RWPE1 (cell line): ENCODE data around the gene TMEM243.
A peak's percentile ranks its signal among the peaks of the same experiment; 100 is the strongest.

Experiments
- CTCF ChIA-PET: fragments of 350-600 bp; sonication (Branson Sonifier 250); formaldehyde crosslinking; extraction: SDS; loops from one replicate; lab custom pipeline; 2021; lab: Yijun Ruan, JAX
- POLR2A ChIA-PET: fragments of 400-600 bp; formaldehyde crosslinking; extraction: SDS; loops from one replicate; lab custom pipeline; 2020; ENCODE audit warnings: antibody characterized with exemption; ENCODE audit not compliant: low non-redundant PET; lab: Yijun Ruan, JAX
- DNase-seq: peaks from one replicate; pipeline ENCODE4 v3.0.0; 2012; ENCODE audit warnings: low spot score
- H3K27ac ChIP-seq: fragments of 450-650 bp; 2 replicates; pipeline ENCODE4 v1.5.1; 2017
- TF ChIP-seq, protein P1 (sequence below): fragments of 450-650 bp; conservative IDR thresholded peaks from 2 replicates; pipeline ENCODE4 v1.5.1; 2017; ENCODE audit warnings: low read depth, mild to moderate bottlenecking

The TMEM243 gene

DNA sequence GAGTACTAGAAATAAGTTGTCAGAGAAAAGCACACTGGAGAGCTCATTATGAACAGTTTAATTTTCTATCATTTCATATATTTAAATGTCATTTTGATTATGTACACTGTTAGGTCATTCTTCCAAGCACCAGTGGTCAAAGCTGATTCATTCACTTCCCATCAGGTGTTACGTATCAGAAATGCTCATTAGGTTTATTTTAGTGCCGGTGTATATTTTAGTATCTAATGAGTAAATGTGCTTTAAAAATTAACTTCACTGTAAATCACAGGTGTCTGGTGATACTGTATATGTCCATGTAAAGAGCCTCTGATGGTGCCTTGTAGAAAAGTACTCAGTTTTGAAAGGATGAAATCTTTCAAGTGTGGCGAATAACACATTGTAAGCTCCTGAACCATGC lies 63.7 kb downstream of the TMEM243 start:
- CTCF ChIA-PET, result interaction anchor here (0.6 kb wide), 1 partner anchor 1065 kb away, joined by 3 read pairs; no protein-coding TSS in a partner anchor
- DNase-seq, result no peak
- POLR2A ChIA-PET, result no interaction called here
- no peak overlapping the region for H3K27ac ChIP-seq
- TF ChIP-seq, protein P1, sequence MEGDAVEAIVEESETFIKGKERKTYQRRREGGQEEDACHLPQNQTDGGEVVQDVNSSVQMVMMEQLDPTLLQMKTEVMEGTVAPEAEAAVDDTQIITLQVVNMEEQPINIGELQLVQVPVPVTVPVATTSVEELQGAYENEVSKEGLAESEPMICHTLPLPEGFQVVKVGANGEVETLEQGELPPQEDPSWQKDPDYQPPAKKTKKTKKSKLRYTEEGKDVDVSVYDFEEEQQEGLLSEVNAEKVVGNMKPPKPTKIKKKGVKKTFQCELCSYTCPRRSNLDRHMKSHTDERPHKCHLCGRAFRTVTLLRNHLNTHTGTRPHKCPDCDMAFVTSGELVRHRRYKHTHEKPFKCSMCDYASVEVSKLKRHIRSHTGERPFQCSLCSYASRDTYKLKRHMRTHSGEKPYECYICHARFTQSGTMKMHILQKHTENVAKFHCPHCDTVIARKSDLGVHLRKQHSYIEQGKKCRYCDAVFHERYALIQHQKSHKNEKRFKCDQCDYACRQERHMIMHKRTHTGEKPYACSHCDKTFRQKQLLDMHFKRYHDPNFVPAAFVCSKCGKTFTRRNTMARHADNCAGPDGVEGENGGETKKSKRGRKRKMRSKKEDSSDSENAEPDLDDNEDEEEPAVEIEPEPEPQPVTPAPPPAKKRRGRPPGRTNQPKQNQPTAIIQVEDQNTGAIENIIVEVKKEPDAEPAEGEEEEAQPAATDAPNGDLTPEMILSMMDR, result no peak

- TF ChIP-seq, protein P1, result no peak
- ChIA-PET CTCF (interaction anchor here (0.6 to 1.1 kb wide), 2 partner anchors 12 to 65 kb away, joined by 4 to 7 read pairs; partner anchors contain the start of gene TMEM243), POLR2A (no interaction called here)
- no peak for DNase-seq
- no peak overlapping the region for H3K27ac ChIP-seq
Measured at GRCh38 chr7:87154569-87154968, 65.0 kb downstream of the TMEM243 start.

GRCh38 chr7:87154166-87154565 lies 65.4 kb downstream of the TMEM243 start:
- no peak for DNase-seq
- POLR2A ChIA-PET, result interaction anchor here (0.5 kb wide), 1 partner anchor 243 kb away, joined by 4 read pairs; no protein-coding TSS in a partner anchor
- CTCF ChIA-PET, result interaction anchor here (0.6 kb wide), 2 partner anchors 11 to 207 kb away, joined by 4 to 7 read pairs; no protein-coding TSS in a partner anchor
- TF ChIP-seq, protein P1, result no peak
- no peak overlapping the region for H3K27ac ChIP-seq

DNA sequence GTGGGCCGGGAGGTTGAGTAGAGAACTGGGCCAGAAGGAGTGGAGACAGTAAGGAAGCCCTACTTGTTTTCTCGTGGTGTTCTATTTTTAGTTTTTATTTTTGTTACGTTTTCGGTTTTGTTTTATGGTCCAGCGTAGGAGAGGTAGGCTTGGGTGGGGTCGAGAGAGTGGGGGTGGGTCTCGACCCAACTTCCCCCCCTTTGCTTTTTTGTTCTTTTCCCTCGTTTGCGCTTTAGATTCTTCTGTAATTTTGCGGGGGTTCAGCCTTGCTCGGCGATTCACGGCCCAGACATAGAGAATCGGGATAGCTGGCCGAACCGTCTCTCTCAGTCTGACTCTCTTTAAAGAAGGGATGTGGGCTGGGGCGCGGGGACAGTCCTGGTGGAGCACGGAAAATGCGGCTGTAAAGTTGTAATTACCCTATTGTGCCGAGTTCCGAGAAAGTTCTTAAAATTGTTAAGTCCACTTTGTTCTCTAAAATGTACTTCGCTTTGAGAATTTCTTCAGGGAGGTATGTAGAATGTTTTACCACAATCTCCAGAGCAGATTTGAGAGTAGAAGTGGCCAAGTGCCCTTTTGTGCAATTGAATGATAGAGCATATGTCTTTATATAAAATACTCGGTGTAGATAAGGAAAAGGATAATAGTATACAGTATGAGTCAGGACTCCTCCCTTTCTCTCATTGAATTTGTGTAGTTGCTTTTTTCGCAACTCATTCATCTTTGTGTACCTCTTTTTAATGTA lies 66.5 kb downstream of the TMEM243 start:
- peak overlapping the region; percentile 100 for H3K27ac ChIP-seq
- CTCF ChIA-PET, result interaction anchor here (0.7 to 1.1 kb wide), 2 partner anchors 18 to 22 kb away, joined by 3 to 4 read pairs; no protein-coding TSS in a partner anchor
- POLR2A ChIA-PET, result interaction anchor here (0.9 to 1.6 kb wide), 3 partner anchors 66 to 72 kb away, joined by 4 to 6 read pairs (median 5); partner anchors contain the start of gene TMEM243
- peak; percentile 22 for DNase-seq
- TF ChIP-seq, protein P1, result no peak

DNA sequence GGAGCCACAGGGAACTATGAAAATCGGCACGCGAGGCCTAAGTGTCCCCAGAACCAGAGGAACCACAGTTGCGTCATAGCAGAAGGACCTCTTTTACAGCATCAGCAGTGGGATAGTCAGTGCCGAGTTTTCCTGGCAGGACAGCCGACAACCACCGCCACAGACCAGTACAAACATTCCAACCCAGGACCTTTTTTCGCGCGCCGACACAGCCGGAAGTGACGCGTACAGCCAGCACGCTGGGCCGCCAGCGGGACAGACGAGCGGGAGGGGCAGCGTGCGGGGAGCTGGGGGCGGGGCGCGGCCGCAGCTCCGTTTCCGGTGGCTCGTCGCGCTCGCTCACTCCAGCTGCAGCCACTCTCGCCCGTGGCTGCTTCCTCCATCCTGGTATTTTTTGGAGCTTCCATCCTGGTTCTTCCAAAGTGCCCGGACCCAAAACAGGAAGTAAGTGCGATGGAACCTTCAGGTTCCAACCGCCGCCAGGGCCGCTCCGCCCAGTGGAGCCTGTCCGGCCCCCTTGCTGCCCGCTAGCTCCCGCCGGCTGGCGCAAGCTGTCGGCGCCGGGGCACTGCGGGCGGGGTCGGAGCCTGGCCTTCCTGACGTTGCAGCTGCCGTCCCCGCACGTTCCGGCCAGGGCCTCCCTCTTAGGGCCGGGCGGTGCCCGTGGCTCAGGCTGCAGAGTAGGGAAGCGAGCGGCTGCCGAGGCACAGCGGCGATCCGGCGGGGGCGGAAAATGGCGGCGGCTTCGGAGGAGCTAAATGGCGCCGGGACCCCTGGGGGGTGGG lies 67.2 kb downstream of the TMEM243 start, which contains the start of gene DMTF1:
DMTF1 (plus strand) TSS at position 342 of the 785 bp plus-strand sequence. CDS start 12,489 bp downstream, outside the sequence.
- DNase-seq, result peak; percentile 92
- TF ChIP-seq, protein P1, result no peak
- ChIA-PET POLR2A (interaction anchor here (0.6 to 1.6 kb wide), 4 partner anchors 10 to 73 kb away, joined by 3 to 6 read pairs (median 4); partner anchors contain the start of gene TMEM243), CTCF (interaction anchor here (0.7 to 1.1 kb wide), 4 partner anchors 10 to 113 kb away, joined by 3 read pairs; partner anchors contain the start of gene ELAPOR2)
- H3K27ac ChIP-seq, result peak within 1 kb of the TSS; percentile 100
